B cell (primary cell): ENCODE measurements around the gene LILRA2. TPM values are rescaled to one million over a fixed set of nuclear protein-coding genes. Genes with fewer than 3 reads are reported as not detected.
A peak's percentile ranks its signal among the peaks of the same experiment; 100 is the strongest.

Experiments used
- ATAC-seq: fragments of 200-7000 bp; cut with Tn5 transposase; one replicate; pipeline ENCODE4 v1.10.0; 2021; ENCODE audit warnings: low read depth, mild to moderate bottlenecking, moderate number of reproducible peaks, moderate library complexity
- CTCF ChIA-PET: fragments of 350-600 bp; sonication (Branson Sonifier 250); formaldehyde crosslinking; loops from one replicate; lab custom pipeline; 2021; ENCODE audit warnings: antibody characterized with exemption, inconsistent platforms; lab: Charles Lee
- POLR2A ChIA-PET: fragments of 350-600 bp; sonication (Branson Sonifier 250); formaldehyde crosslinking; loops from one replicate; lab custom pipeline; 2021; ENCODE audit warnings: antibody characterized with exemption; lab: Charles Lee
- DNase-seq: peaks from one replicate; pipeline ENCODE4 v3.0.0; 2013
- H2AFZ ChIP-seq: 2 replicates; pipeline ENCODE4 v1.6.1; 2012; ENCODE audit warnings: mild to moderate bottlenecking, low read depth, low read length; ENCODE audit not compliant: insufficient read depth, poor library complexity, severe bottlenecking
- H3K27ac ChIP-seq, 2 donors: 1 replicate in 1 of 2; 2 replicates in 1 of 2; pipeline ENCODE4 v1.5.1; 2012 to 2013; ENCODE audit warnings: low read length in 2 of 2, mild to moderate bottlenecking in 2 of 2, moderate library complexity in 1 of 2
- H3K27me3 ChIP-seq, 4 experiments: fragments of 200-600 bp in 1 of 4; sonication (generic) in 1 of 4; replicated peaks in 1 of 4; 1 replicate in 2 of 4; 2 replicates in 2 of 4; pipeline versions ENCODE4 v1.6.1 to v1.7.0; 2013 to 2016; ENCODE audit warnings: low read length in 3 of 4, mild to moderate bottlenecking in 2 of 4, mixed read lengths in 1 of 4, moderate library complexity in 1 of 4; ENCODE audit not compliant: insufficient read depth in 4 of 4, control insufficient read depth in 3 of 4; ENCODE audit errors: control extremely low read depth in 1 of 4
- H3K36me3 ChIP-seq, 2 experiments: replicated peaks in 1 of 2; 1 replicate in 1 of 2; 2 replicates in 1 of 2; pipeline versions ENCODE4 v1.6.1 to v1.7.1; 2013; ENCODE audit warnings: low read length in 1 of 2; ENCODE audit not compliant: insufficient read depth in 2 of 2, control insufficient read depth in 1 of 2; ENCODE audit errors: control extremely low read depth in 1 of 2, extremely low read depth in 1 of 2
- H3K4me1 ChIP-seq, 2 donors: fragments of 200-600 bp in 1 of 2; sonication (generic) in 1 of 2; 1 replicate in 1 of 2; 2 replicates in 1 of 2; pipeline versions ENCODE4 v1.5.1 to v1.6.1; 2013 to 2017; ENCODE audit warnings: low read length in 2 of 2; ENCODE audit not compliant: control insufficient read depth in 2 of 2, insufficient read depth in 2 of 2
- H3K4me2 ChIP-seq: replicated peaks from 2 replicates; pipeline ENCODE3; 2012; ENCODE audit warnings: mild to moderate bottlenecking, low read depth, low read length; ENCODE audit not compliant: poor library complexity, severe bottlenecking
- H3K4me3 ChIP-seq, 5 experiments: fragments of 200-600 bp in 1 of 5; sonication (generic) in 1 of 5; 1 replicate in 3 of 5; 2 replicates in 2 of 5; pipeline versions ENCODE4 v1.5.1 to v1.7.0; 2011 to 2016; ENCODE audit warnings: low read length in 4 of 5, mild to moderate bottlenecking in 4 of 5, low read depth in 2 of 5, control low read depth in 1 of 5, moderate library complexity in 1 of 5; ENCODE audit not compliant: insufficient read depth in 1 of 5; ENCODE audit errors: control extremely low read depth in 1 of 5, extremely low read depth in 1 of 5
- H3K79me2 ChIP-seq: fragments of 200-600 bp; sonication (generic); one replicate; pipeline ENCODE4 v1.6.0; 2016; ENCODE audit warnings: low read length; ENCODE audit not compliant: control insufficient read depth, insufficient read depth
- H3K9ac ChIP-seq: fragments of 200-600 bp; sonication (generic); 2 replicates; pipeline ENCODE4 v1.6.1; 2017; ENCODE audit warnings: mild to moderate bottlenecking, low read length, moderate library complexity
- H3K9me3 ChIP-seq, 3 donors: one replicate each; pipeline versions ENCODE4 v1.6.1 to v1.7.1; 2013; ENCODE audit warnings: low read length in 2 of 3; ENCODE audit not compliant: control insufficient read depth in 2 of 3, insufficient read depth in 1 of 3; ENCODE audit errors: control extremely low read depth in 1 of 3
- H4K20me1 ChIP-seq: 2 replicates; pipeline ENCODE4 v1.6.0; 2012; ENCODE audit warnings: mild to moderate bottlenecking, low read length; ENCODE audit not compliant: insufficient read depth, control insufficient read depth, poor library complexity, severe bottlenecking
- H3K27ac Mint-ChIP-seq: one replicate; pipeline ENCODE4 v1.8.0; 2021; ENCODE audit warnings: mixed read lengths
- H3K27me3 Mint-ChIP-seq: one replicate; pipeline ENCODE4 v1.8.0; 2021; ENCODE audit warnings: mixed read lengths
- H3K4me1 Mint-ChIP-seq: one replicate; pipeline ENCODE4 v1.8.0; 2021; ENCODE audit warnings: mixed read lengths
- H3K4me3 Mint-ChIP-seq: one replicate; pipeline ENCODE4 v1.8.0; 2021; ENCODE audit warnings: mixed read lengths
- H3K9me3 Mint-ChIP-seq: one replicate; pipeline ENCODE4 v1.8.0; 2022; ENCODE audit warnings: mixed read lengths; ENCODE audit not compliant: insufficient read depth
- EZH2 ChIP-seq: IDR thresholded peaks from 2 replicates; pipeline ENCODE4 v1.6.1; 2012; ENCODE audit warnings: borderline replicate concordance, low read depth, mild to moderate bottlenecking, moderate library complexity, low read length; ENCODE audit not compliant: insufficient read depth, poor library complexity, severe bottlenecking
- WGBS: methylation state at CpG from one replicate; pipeline ENCODE4 v1.1.5; 2013; ENCODE audit warnings: missing lambda C conversion rate; ENCODE audit not compliant: insufficient coverage; 5-methylcytosine and 5-hydroxymethylcytosine counted together
- intact Hi-C: fragments of 100-400 bp; cut with micrococcal nuclease; formaldehyde crosslinking; loops from one replicate; pipeline ENCODE4 v1.10.0; 2022
- polyA plus RNA-seq: library from polyadenylated mRNA; depleted of rRNA; stranded (reverse); fragments of >200 nt; gene quantifications from 2 replicates; pipeline ENCODE4 v1.2.3, GENCODE V29; 2012
- total RNA-seq, 2 donors: library from RNA; stranded (reverse); fragments of 120-200 nt in 1 of 2; gene quantifications; 1 replicate in 1 of 2; 2 replicates in 1 of 2; pipeline versions ENCODE4 v1.2.3 to v1.2.4, GENCODE V29; 2013 to 2022
- TF ChIP-seq, protein P1 (sequence below): fragments of 200-600 bp; IDR thresholded peaks from one replicate; pipeline ENCODE4 v1.8.0; 2022; ENCODE audit warnings: antibody characterized with exemption, mild to moderate bottlenecking

Gene LILRA2
- total and polyA plus RNA-seq, 2 donors (not counting 1 experiment from before 2014, with no cell fraction given): 0.25 to 2.8 TPM

- no peaks in the 10 kb centered on the region for H3K36me3 ChIP-seq
- H3K4me2 ChIP-seq: peak overlapping the region; percentile 79
- peak; percentile 66 for DNase-seq
- intact Hi-C loops: loop anchor here (2.0 to 10.0 kb wide), 3 partner anchors 14 to 52 kb away; partner anchors contain the start of gene LILRB1
- no peak for TF ChIP-seq EZH2
- TF ChIP-seq, protein P1, sequence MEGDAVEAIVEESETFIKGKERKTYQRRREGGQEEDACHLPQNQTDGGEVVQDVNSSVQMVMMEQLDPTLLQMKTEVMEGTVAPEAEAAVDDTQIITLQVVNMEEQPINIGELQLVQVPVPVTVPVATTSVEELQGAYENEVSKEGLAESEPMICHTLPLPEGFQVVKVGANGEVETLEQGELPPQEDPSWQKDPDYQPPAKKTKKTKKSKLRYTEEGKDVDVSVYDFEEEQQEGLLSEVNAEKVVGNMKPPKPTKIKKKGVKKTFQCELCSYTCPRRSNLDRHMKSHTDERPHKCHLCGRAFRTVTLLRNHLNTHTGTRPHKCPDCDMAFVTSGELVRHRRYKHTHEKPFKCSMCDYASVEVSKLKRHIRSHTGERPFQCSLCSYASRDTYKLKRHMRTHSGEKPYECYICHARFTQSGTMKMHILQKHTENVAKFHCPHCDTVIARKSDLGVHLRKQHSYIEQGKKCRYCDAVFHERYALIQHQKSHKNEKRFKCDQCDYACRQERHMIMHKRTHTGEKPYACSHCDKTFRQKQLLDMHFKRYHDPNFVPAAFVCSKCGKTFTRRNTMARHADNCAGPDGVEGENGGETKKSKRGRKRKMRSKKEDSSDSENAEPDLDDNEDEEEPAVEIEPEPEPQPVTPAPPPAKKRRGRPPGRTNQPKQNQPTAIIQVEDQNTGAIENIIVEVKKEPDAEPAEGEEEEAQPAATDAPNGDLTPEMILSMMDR: peak; percentile 4
- Mint-ChIP-seq H3K4me1 (peaks cover 82% of the 10 kb centered on the region), H3K27ac (peak overlapping the region; percentile 94), H3K9me3 (no peaks in the 10 kb centered on the region), H3K27me3 (no peaks in the 10 kb centered on the region), H3K4me3 (peak overlapping the region; percentile 93)
- no peaks in the 10 kb centered on the region for H4K20me1 ChIP-seq
- peak overlapping the region; percentile 84 for H3K9ac ChIP-seq
- ATAC-seq: peak; percentile 79
- H3K27me3 ChIP-seq: no peaks in the 10 kb centered on the region
- POLR2A ChIA-PET: interaction anchor here (0.7 to 1.5 kb wide), 5 partner anchors 10 to 608 kb away, joined by 3 to 4 read pairs (median 4); partner anchors contain the start of gene LILRB1
- peak overlapping the region; percentile 29 for H2AFZ ChIP-seq
- peak overlapping the region; percentile 52 to 86 (median 73) for H3K4me3 ChIP-seq
- WGBS: 17% methylated on average over 1 of the region's 5 CpGs
- CTCF ChIA-PET: interaction anchor here (0.6 to 4.5 kb wide), 9 partner anchors 10 to 136 kb away, joined by 3 to 28 read pairs (median 4); no protein-coding TSS in a partner anchor
- peaks cover 61% of the 10 kb centered on the region for H3K79me2 ChIP-seq
- H3K27ac ChIP-seq: peak overlapping the region; percentile 86 to 87
- no peaks in the 10 kb centered on the region for H3K9me3 ChIP-seq
- peaks cover 55 to 56% of the 10 kb centered on the region in 2 donors for H3K4me1 ChIP-seq
Observed at GRCh38 chr19:54616821-54617560, 43.4 kb downstream of the LILRA2 start.

GRCh38 chr19:54620464-54620863 is 46.9 kb downstream of the LILRA2 start:
- ATAC-seq: no peak
- POLR2A ChIA-PET: no interaction called here
- Histone ChIP-seq H3K4me2 (peak overlapping the region; percentile 79), H3K4me1 (peaks cover 58 to 60% of the 10 kb centered on the region in 2 donors), H2AFZ (no peak overlapping the region), H4K20me1 (no peaks in the 10 kb centered on the region), H3K4me3 (peak overlapping the region in 4 of 5 experiments; percentile 2 to 55 (median 19)), H3K79me2 (peaks cover 80% of the 10 kb centered on the region), H3K36me3 (no peaks in the 10 kb centered on the region), H3K9ac (peak overlapping the region; percentile 47), H3K9me3 (no peaks in the 10 kb centered on the region), H3K27me3 (no peaks in the 10 kb centered on the region), H3K27ac (peak overlapping the region in 1 of 2 donors; percentile 65)
- H3K4me1 Mint-ChIP-seq: peaks cover 81% of the 10 kb centered on the region
- no peaks in the 10 kb centered on the region for H3K9me3 Mint-ChIP-seq
- TF ChIP-seq, protein P1: no peak
- no peak for TF ChIP-seq EZH2
- no peaks in the 10 kb centered on the region for H3K27me3 Mint-ChIP-seq
- no peak for DNase-seq
- CTCF ChIA-PET: interaction anchor here (1.7 to 4.5 kb wide), 3 partner anchors 9 to 32 kb away, joined by 3 to 28 read pairs (median 6); partner anchors contain the start of gene LILRB1
- intact Hi-C loops: no loop called here
- WGBS: no CpG with 5 or more reads among the region's 4 CpGs
- H3K27ac Mint-ChIP-seq: peak overlapping the region; percentile 67
- peak overlapping the region; percentile 69 for H3K4me3 Mint-ChIP-seq
